NCI-H69 (cell line): ENCODE measurements around the gene SDHD.
A peak's percentile ranks its signal among the peaks of the same experiment; 100 is the strongest.

Experiments
- DNase-seq: peaks from one replicate; lab custom pipeline; 2025; lab: John Stamatoyannopoulos, UW

The SDHD gene

DNA sequence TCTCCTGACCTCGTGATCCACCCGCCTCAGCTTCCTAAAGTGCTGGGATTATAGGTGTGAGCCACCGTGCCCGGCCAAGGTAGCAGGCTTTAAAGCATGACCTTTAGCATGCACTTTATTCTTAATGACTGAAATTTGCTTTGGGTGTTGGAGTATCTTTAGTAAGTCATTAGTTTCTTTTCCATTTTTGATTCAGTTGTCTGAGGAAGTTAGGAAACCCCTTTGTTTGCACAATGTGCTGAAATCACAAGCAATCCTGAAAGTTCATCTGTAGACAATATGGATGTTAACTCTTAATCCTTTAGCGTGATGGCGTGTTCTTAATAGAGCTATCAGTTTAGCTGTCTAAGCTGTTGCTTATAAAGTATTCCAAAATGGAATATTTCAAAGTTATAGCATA, 16.8 kb downstream of the SDHD start:
- no peak for DNase-seq

DNA sequence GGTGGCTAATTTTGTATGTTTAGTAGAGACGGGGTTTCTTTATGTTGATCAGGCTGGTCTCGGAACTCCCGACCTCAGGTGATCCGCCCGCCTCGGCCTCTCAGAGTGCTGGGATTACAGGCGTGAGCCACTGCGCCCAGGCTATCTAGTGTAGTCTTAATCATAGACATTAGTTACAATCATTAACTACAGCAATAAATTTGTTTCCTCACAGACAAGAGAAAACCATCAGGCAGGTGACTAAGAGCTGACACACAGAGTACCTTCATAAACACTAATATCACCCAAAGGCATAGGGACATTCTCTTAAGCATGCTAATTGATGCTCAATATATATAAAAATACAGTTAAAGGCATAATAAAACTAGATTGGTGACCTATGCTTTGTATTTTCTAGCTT, 19.4 kb downstream of the SDHD start:
- DNase-seq: no peak

DNA sequence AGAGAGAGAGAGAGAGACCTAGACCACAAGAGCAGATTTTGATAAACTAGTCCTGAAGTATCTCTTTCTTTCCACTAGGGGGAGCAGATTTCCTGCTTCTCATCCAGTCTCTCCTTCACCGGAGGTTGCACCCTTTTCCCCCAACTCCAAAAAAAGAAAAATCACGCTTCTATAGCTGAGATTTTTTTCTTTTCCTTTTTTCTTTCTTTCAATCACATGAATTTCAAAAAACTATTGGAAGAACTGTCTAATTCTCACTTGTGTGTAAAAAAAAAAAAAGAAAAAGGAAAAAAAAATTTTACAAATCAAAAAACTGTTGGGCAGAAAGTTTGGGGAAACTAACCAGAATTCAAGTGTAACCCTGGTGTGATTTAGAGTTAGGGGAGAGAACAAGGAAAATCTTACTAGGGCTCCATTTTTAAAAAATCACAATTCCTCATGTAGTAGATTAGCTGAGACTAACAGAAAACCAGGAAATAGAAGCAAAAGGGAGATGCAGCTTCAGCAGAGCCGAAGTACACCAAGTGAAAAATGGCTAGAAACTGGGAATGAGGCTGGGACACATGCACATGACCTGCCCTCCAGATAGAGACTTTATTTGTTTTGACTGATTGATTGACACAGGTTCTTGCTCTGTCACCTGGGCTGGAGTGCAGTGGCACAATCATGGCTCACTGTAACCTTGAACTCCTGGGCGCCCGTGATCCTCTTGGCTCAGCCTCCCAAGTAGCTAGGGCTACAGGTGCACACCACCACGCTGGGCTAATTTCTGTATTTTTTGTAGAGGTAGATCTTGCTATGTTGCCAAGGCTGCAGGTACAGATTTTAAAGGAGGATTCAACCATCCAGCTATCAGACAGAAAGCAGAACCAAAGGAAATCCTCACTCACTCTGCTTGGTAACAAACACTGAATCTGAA, 27.1 kb downstream of the SDHD start:
- DNase-seq: peak; percentile 78

DNA sequence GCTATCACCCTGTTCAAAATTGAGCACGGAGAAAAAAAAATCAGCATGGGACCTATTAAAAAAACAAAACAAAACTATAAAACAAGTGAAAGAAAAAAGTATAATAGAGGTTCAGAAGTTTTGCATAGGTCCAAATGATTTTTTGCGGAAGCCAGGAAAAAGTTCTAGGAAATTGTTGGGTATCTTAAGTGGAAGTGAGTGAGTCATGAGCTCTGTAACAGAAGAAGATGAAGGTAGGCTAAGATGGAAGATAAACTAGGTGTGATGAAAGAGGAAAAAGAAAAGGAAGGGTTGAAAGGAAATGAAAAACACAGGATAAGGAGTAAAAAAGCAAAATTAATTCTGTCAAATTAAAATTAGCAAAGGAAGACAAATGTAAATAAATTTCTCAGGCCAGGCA, 27.8 kb downstream of the SDHD start:
- no peak for DNase-seq

DNA sequence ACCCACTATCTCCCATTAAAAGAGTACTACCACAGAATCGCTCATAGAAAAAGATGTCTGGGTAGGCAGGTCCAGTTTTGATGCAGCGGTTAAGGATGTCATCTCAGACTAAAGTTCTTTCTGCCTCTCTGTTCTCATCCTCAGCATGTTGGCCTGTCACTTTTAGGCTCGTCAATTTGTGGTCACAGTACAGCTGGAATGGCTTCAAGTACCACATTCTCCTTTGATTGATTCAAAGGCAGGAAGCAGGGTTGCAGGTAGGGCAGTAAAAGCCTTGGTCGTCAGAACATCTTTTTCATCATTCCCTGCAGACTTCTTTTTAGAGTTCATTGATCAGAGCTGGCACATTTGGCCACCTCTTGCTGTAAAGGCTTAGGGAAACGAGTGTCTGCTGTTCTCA, 28.7 kb downstream of the SDHD start:
- DNase-seq: no peak

DNA sequence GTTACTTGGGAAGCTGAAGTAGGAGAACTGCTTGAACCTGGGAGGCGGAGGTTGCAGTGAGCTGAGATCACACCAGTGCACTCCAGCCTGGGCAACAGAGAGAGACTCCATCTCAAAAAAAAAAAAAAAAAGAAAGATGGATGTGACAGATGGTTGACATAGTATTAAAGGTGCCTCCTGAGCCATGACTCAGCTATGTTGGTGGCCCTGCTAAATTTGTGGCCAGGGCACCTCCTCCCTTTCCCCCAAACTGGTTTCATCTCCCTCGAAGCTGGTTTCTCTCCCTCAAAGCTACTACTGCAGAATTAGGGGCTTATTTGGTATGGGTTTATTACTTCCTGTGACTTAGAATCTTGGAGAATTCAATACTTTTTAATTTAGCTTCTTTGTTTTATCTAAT, 31.5 kb downstream of the SDHD start:
- peak; percentile 6 for DNase-seq

DNA sequence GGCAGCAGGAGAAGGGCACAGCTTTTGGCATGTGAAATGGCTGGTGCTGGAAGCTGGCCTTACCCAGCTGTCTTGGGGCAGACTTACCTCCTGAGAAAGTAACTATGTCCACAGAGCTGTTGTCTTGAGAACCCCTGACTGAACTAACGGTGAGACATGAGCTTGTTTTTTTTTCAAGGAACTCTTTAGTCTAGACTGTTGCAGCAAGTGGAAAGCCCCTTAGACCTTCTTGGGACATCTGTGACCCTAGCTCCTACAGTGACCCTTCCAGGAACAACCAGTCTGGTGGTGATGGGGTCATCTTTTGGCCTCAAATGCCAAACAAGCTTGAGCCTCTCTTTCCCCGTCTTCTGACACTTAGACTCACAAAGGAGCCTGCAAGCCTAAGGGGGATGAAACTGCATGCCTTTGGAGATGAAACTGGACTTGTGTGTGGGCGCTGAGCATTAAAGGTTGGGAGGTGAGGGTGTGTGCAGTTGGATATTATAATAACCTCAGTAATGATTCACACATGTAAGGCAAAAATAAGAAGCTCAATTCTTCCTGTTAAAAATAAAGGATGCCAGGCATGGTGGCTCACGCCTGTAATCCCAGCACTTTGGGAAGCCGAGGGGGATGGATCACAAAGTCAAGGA, 35.4 kb downstream of the SDHD start:
- DNase-seq: no peak

DNA sequence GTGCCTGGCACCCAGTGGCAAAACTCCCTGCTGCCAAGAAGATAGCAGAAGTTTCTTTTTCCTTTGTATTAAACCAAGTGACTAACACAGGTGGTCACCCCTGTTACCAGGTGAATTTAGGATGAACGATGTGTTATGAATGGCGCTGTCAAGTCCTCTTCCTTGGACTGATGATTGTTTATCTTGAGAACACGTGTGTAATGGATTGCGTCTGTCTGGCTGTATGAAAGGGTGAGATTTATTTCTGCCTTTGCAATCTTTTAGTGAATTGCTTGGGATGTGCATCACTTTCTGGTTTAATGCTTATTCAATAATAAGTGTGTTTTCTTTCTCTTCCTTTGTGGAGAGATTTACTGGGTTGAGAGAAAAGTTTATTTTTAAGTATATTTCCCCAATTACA, 36.5 kb downstream of the SDHD start:
- DNase-seq: peak; percentile 26

DNA sequence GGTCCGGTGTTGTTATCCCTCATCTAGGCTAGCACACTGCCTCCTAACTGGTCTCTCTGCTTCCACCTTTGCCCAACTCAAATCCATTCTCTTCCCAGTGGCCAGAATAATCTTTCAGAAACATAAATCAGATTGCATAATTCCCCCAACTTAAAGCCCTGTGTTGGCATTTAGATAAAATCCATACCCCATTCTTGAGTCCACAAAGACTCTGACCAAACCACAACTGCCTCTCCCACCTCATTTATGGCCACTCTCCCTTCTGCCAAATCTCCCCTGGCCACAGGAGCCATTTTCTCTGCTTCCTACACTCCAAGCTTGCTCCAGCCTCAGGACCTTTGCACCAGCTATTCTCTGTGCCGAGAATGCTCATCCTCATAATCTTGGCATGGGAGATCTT, 40.4 kb downstream of the SDHD start:
- no peak for DNase-seq

DNA sequence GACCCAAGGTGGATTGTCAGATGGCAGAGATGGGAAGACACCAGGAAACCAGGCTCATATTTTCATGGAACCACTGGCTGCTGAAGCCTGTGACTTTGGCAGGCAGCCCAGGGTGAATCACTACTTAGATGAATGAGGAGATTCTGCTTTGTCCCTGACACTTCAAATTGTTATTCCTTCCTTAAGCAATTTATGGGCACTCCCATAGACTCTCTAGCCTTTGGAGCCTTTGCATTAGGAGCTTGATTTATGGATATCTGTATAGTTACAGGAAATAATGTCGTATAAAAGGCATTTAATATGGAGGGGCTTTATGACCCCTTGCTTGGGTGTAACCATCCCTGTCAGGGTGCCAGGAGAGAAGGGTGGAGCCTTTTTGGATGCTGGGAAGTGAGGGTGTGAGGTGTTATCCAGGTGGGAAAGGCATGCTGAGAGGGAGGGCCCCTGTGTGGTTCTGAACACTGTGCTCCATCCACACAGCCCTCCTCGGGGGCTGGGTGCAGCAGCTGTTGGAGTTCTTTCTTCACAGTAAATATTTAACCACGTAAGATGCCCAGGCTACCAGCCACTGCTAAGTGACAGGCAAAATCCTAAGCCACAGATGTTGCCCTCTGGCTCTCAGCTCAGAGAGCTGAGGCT, 41.9 kb downstream of the SDHD start:
- peak; percentile 100 for DNase-seq

DNA sequence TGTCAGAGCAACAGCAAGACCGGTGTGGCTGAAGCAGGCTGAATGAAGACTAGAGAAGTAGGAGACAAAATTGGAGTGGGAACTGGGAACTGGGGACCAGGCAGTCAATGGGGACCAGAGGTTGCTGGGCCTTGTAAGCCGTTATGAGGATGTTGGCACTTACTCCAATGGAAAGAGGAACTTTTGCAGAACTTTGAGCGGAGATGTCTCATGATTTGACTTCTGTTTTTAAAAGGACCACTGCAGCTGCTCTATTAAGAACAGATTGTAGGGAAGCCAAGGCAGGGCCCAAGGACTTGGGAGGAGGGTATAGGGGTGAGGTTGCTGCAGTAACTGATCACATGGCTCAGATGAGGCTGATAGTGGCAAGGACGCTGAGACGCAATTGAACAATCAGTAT, 43.0 kb downstream of the SDHD start:
- DNase-seq: no peak

DNA sequence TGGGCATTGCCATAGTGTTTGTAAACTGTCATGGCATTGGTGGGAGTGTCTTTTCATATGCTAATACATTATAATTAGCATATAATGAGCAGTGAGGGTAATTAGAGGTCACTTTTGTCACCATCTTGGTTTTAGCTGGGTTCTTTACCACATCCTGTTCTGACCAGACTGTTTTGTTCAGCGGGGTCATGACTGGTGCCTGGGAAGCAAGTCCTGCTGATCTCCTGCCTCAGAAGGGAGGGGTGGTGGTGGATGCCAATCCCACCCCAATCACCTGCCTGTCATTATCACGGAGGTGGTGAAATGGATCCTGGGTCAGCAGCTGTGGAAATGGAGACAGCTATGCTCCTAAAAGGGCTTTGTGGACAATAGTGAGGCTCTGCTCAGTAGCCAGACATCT, 46.1 kb downstream of the SDHD start:
- DNase-seq: peak; percentile 60

DNA sequence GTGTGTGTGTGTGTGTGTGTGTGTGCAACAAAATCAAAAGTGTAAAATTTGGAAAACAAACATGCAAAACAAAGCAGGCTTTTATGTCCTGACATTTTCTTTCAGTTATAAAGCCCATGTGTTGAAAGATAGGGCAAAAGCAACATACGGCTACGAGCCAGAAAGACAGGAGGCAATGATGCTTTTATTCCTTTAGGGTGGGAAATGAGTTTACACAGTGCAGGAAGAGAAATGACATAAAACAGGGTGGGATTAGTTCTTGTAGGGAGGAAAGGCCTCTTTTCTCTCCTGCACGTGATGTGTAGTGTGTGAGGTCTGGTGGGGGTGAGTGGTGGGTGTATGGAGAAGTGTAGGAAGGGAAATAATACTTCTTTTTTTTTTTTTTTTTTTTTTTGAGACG, 47.8 kb downstream of the SDHD start:
- DNase-seq: no peak

DNA sequence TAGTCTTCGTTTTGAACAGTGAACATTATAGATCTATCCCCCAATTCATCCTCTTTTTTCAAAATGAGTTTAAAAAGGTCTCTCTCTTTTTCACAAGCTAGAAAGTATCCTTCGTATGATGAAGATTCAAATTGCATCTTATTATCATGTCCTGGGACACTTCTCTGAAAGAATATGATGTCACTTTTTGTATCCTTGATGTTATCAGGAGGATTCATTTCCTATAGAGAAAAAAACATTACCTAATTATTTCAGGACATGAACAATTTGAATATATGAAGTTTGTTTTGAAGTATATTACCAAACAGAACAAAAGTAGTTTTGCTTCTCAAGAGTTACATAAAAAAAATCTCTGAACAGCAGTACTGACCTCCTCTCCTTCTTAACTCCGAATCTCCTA, 56.9 kb downstream of the SDHD start:
- no peak for DNase-seq
